HEK293 (cell line): Measurements from ENCODE around the gene AP5S1.
A peak's percentile ranks its signal among the peaks of the same experiment; 100 is the strongest.

ENCODE experiments used
- CTCF ChIA-PET: fragments of 350-600 bp; formaldehyde crosslinking; extraction: SDS; loops from one replicate; lab custom pipeline; 2021; ENCODE audit warnings: antibody characterized with exemption; lab: Yijun Ruan, JAX
- POLR2A ChIA-PET: fragments of 300-600 bp; formaldehyde crosslinking; extraction: SDS; loops from one replicate; lab custom pipeline; 2020; ENCODE audit warnings: antibody characterized with exemption, inconsistent platforms; lab: Yijun Ruan, JAX
- H3K27ac ChIP-seq: fragments of 200-500 bp; sonication (Bioruptor generic); 2 replicates; pipeline ENCODE4 v1.5.1; 2014; ENCODE audit warnings: low read depth, low read length, control low read depth, inconsistent platforms; ENCODE audit errors: extremely low read depth
- H3K36me3 ChIP-seq, 2 experiments: fragments of 200-500 bp in 1 of 2; sonication (Bioruptor generic) in 1 of 2; 1 replicate in 1 of 2; 2 replicates in 1 of 2; pipeline ENCODE4 v1.5.1; 2014 to 2017; ENCODE audit warnings: inconsistent platforms in 2 of 2, low read length in 2 of 2; ENCODE audit not compliant: control insufficient read depth in 2 of 2, insufficient read depth in 1 of 2
- H3K4me1 ChIP-seq: fragments of 200-500 bp; sonication (Bioruptor generic); 2 replicates; pipeline ENCODE4 v1.5.1; 2014; ENCODE audit warnings: mild to moderate bottlenecking, low read length, inconsistent platforms; ENCODE audit not compliant: control insufficient read depth, insufficient read depth
- H3K4me3 ChIP-seq: 2 replicates; pipeline ENCODE4 v1.5.1; 2011; ENCODE audit warnings: low read depth, mild to moderate bottlenecking, control low read depth, low read length, moderate library complexity
- H3K9me3 ChIP-seq: fragments of 200-500 bp; sonication (Bioruptor generic); 2 replicates; pipeline ENCODE4 v1.5.1; 2014; ENCODE audit warnings: low read depth, low read length, inconsistent platforms; ENCODE audit not compliant: control insufficient read depth, insufficient read depth
- FEZF1 ChIP-seq: fragments of 450-650 bp; formaldehyde crosslinking; IDR thresholded peaks from 2 replicates; pipeline ENCODE4 v1.5.1; 2016; ENCODE audit warnings: missing biosample characterization, missing genetic modification characterization
- HOXA7 ChIP-seq: sonication (generic); formaldehyde crosslinking; IDR thresholded peaks from 2 replicates; pipeline ENCODE4 v1.8.1; 2022; ENCODE audit warnings: missing genetic modification reagents, borderline replicate concordance
- KLF16 ChIP-seq: fragments of 450-650 bp; formaldehyde crosslinking; IDR thresholded peaks from 2 replicates; pipeline ENCODE4 v1.5.1; 2017; ENCODE audit warnings: missing biosample characterization, missing genetic modification characterization
- SCRT2 ChIP-seq: fragments of 450-650 bp; formaldehyde crosslinking; IDR thresholded peaks from 2 replicates; pipeline ENCODE4 v1.5.1; 2016; ENCODE audit warnings: missing biosample characterization, missing genetic modification characterization
- SP3 ChIP-seq: fragments of 450-650 bp; formaldehyde crosslinking; IDR thresholded peaks from 2 replicates; pipeline ENCODE4 v1.5.1; 2016; ENCODE audit warnings: missing biosample characterization, missing genetic modification characterization
- ZBTB17 ChIP-seq: fragments of 450-650 bp; formaldehyde crosslinking; IDR thresholded peaks from 2 replicates; pipeline ENCODE4 v1.5.1; 2016; ENCODE audit warnings: missing biosample characterization, missing genetic modification characterization
- ZFP37 ChIP-seq: fragments of 450-650 bp; formaldehyde crosslinking; IDR thresholded peaks from 2 replicates; pipeline ENCODE4 v1.5.1; 2016; ENCODE audit warnings: missing biosample characterization, missing genetic modification characterization
- ZNF133 ChIP-seq: fragments of 450-650 bp; formaldehyde crosslinking; IDR thresholded peaks from 2 replicates; pipeline ENCODE4 v1.5.1; 2016; ENCODE audit warnings: missing biosample characterization, missing genetic modification characterization
- ZNF140 ChIP-seq: fragments of 450-650 bp; formaldehyde crosslinking; IDR thresholded peaks from 2 replicates; pipeline ENCODE4 v1.5.1; 2016; ENCODE audit warnings: missing biosample characterization, missing genetic modification characterization
- ZNF155 ChIP-seq: fragments of 450-650 bp; formaldehyde crosslinking; IDR thresholded peaks from 2 replicates; pipeline ENCODE4 v1.5.1; 2016; ENCODE audit warnings: missing biosample characterization, missing genetic modification characterization
- ZNF157 ChIP-seq: fragments of 450-650 bp; formaldehyde crosslinking; IDR thresholded peaks from 2 replicates; pipeline ENCODE4 v1.5.1; 2016; ENCODE audit warnings: missing biosample characterization, missing genetic modification characterization
- ZNF169 ChIP-seq: fragments of 450-650 bp; formaldehyde crosslinking; IDR thresholded peaks from 2 replicates; pipeline ENCODE4 v1.5.1; 2016; ENCODE audit warnings: missing biosample characterization, missing genetic modification characterization
- ZNF19 ChIP-seq: fragments of 450-650 bp; formaldehyde crosslinking; IDR thresholded peaks from 2 replicates; pipeline ENCODE4; 2016; ENCODE audit warnings: missing biosample characterization, missing genetic modification characterization, low read depth
- ZNF2 ChIP-seq: fragments of 450-650 bp; formaldehyde crosslinking; IDR thresholded peaks from 2 replicates; pipeline ENCODE4 v1.5.1; 2016; ENCODE audit warnings: missing biosample characterization, missing genetic modification characterization
- ZNF221 ChIP-seq: fragments of 450-650 bp; formaldehyde crosslinking; IDR thresholded peaks from 2 replicates; pipeline ENCODE4 v1.5.1; 2017; ENCODE audit warnings: missing biosample characterization, missing genetic modification characterization, borderline replicate concordance
- ZNF302 ChIP-seq: fragments of 450-650 bp; formaldehyde crosslinking; IDR thresholded peaks from 2 replicates; pipeline ENCODE4 v1.5.1; 2016; ENCODE audit warnings: missing biosample characterization, missing genetic modification characterization, low read depth
- ZNF335 ChIP-seq: fragments of 450-650 bp; formaldehyde crosslinking; conservative IDR thresholded peaks from 2 replicates; pipeline ENCODE4 v1.5.1; 2016; ENCODE audit warnings: missing biosample characterization, missing genetic modification characterization
- ZNF341 ChIP-seq: fragments of 450-650 bp; formaldehyde crosslinking; IDR thresholded peaks from 2 replicates; pipeline ENCODE4; 2016; ENCODE audit warnings: low read depth, missing biosample characterization, missing genetic modification characterization
- ZNF366 ChIP-seq: fragments of 450-650 bp; formaldehyde crosslinking; conservative IDR thresholded peaks from 2 replicates; pipeline ENCODE4 v1.5.1; 2016; ENCODE audit warnings: missing biosample characterization, missing genetic modification characterization
- ZNF501 ChIP-seq: fragments of 450-650 bp; formaldehyde crosslinking; IDR thresholded peaks from 2 replicates; pipeline ENCODE4 v1.5.1; 2016; ENCODE audit warnings: missing biosample characterization, missing genetic modification characterization
- ZNF514 ChIP-seq: fragments of 450-650 bp; formaldehyde crosslinking; IDR thresholded peaks from 2 replicates; pipeline ENCODE4 v1.5.1; 2016; ENCODE audit warnings: missing biosample characterization, missing genetic modification characterization
- ZNF548 ChIP-seq: fragments of 450-650 bp; formaldehyde crosslinking; IDR thresholded peaks from 2 replicates; pipeline ENCODE4 v1.5.1; 2016; ENCODE audit warnings: missing biosample characterization, missing genetic modification characterization
- ZNF558 ChIP-seq: fragments of 450-650 bp; formaldehyde crosslinking; IDR thresholded peaks from 2 replicates; pipeline ENCODE4 v1.5.1; 2016; ENCODE audit warnings: missing biosample characterization, missing genetic modification characterization
- ZNF560 ChIP-seq: fragments of 450-650 bp; formaldehyde crosslinking; IDR thresholded peaks from 2 replicates; pipeline ENCODE4 v1.5.1; 2017; ENCODE audit warnings: missing biosample characterization, missing genetic modification characterization, borderline replicate concordance
- ZNF600 ChIP-seq: fragments of 450-650 bp; formaldehyde crosslinking; IDR thresholded peaks from 2 replicates; pipeline ENCODE4 v1.5.1; 2016; ENCODE audit warnings: missing biosample characterization, missing genetic modification characterization
- ZNF621 ChIP-seq: fragments of 450-650 bp; formaldehyde crosslinking; IDR thresholded peaks from 2 replicates; pipeline ENCODE4 v1.5.1; 2017; ENCODE audit warnings: missing biosample characterization, missing genetic modification characterization
- ZNF623 ChIP-seq: fragments of 450-650 bp; formaldehyde crosslinking; IDR thresholded peaks from 2 replicates; pipeline ENCODE4 v1.5.1; 2016; ENCODE audit warnings: missing biosample characterization, missing genetic modification characterization
- ZNF626 ChIP-seq: fragments of 450-650 bp; sonication (Bioruptor Pico); formaldehyde crosslinking; IDR thresholded peaks from 2 replicates; pipeline ENCODE4 v1.5.1; 2018; ENCODE audit warnings: missing biosample characterization, missing genetic modification characterization, inconsistent platforms
- ZNF629 ChIP-seq: fragments of 450-650 bp; formaldehyde crosslinking; IDR thresholded peaks from 2 replicates; pipeline ENCODE4 v1.5.1; 2017; ENCODE audit warnings: missing biosample characterization, missing genetic modification characterization
- ZNF677 ChIP-seq: fragments of 450-650 bp; IDR thresholded peaks from 2 replicates; pipeline ENCODE4 v1.5.0; 2018; ENCODE audit warnings: missing biosample characterization, mild to moderate bottlenecking, missing genetic modification characterization, moderate library complexity
- ZNF792 ChIP-seq: fragments of 450-650 bp; formaldehyde crosslinking; IDR thresholded peaks from 2 replicates; pipeline ENCODE4 v1.5.1; 2016; ENCODE audit warnings: missing biosample characterization, missing genetic modification characterization
- ZNF830 ChIP-seq: fragments of 450-650 bp; IDR thresholded peaks from 2 replicates; pipeline ENCODE4 v1.5.0; 2018; ENCODE audit warnings: missing biosample characterization, missing genetic modification characterization, low read depth, mild to moderate bottlenecking, moderate library complexity
- ZSCAN30 ChIP-seq: fragments of 450-650 bp; IDR thresholded peaks from 2 replicates; pipeline ENCODE4 v1.5.1; 2018; ENCODE audit warnings: missing biosample characterization, mild to moderate bottlenecking, missing genetic modification characterization, moderate library complexity
- TF ChIP-seq, protein P1 (sequence below): fragments of 450-650 bp; formaldehyde crosslinking; IDR thresholded peaks from 2 replicates; pipeline ENCODE4 v1.5.1; 2016; ENCODE audit warnings: missing biosample characterization, missing genetic modification characterization
- TF ChIP-seq, protein P2 (sequence below): sonication (generic); formaldehyde crosslinking; IDR thresholded peaks from 2 replicates; pipeline ENCODE4 v1.8.1; 2022; ENCODE audit warnings: mild to moderate bottlenecking, moderate library complexity, missing genetic modification reagents

AP5S1 gene

DNA sequence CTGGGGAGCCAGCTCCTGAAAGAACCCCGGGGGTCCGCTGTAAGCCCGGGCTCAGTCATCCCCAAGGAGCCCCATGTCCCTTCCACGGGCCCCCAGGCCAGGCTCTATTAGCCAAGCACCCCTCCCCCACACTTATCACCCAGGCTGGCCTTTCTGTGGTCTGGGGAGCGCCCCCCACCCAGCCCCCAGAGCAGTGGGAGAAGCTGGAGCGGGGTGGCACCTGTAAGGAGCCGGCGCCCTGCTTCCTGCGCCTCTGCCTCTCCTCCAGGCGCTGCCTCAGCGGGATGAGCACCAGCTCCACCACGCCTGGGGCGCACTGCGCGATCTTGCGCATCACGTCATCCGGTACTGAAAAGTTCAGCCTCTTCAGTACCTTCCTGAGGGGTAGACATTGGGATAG lies 41.4 kb upstream of the AP5S1 start:
- Histone ChIP-seq H3K36me3 (peaks cover 0 to 4% of the 10 kb centered on the region in 2 experiments; a peak in 2 of 3 replicates), H3K9me3 (no peaks in the 10 kb centered on the region)
- CTCF ChIA-PET, result interaction anchor here (0.6 to 2.9 kb wide), 8 partner anchors 9 to 215 kb away, joined by 3 to 12 read pairs (median 4); partner anchors contain the start of genes ADAM33, ADISSP and AP5S1
- POLR2A ChIA-PET, result interaction anchor here (1.1 to 2.9 kb wide), 3 partner anchors 11 to 17 kb away, joined by 4 to 36 read pairs (median 5); partner anchors contain the start of genes ADISSP and CDC25B
- TF ChIP-seq ZSCAN30 (no peak), ZNF514 (tag by site-specific recombination) (no peak), ZNF133 (tag by site-specific recombination) (no peak), ZNF302 (tag by site-specific recombination) (no peak), ZNF677 (tag by site-specific recombination) (no peak), SCRT2 (no peak), ZNF366 (tag by site-specific recombination) (no peak), FEZF1 (tag by site-specific recombination) (no peak), HOXA7 (CRISPR knock-in tag) (no peak), ZNF792 (tag by site-specific recombination) (no peak)
- TF ChIP-seq, protein P1, sequence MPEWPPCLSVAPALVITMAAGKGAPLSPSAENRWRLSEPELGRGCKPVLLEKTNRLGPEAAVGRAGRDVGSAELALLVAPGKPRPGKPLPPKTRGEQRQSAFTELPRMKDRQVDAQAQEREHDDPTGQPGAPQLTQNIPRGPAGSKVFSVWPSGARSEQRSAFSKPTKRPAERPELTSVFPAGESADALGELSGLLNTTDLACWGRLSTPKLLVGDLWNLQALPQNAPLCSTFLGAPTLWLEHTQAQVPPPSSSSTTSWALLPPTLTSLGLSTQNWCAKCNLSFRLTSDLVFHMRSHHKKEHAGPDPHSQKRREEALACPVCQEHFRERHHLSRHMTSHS (tag by site-specific recombination), result no peak
- TF ChIP-seq, all 188 proteins: peak for 0
- Histone ChIP-seq H3K4me1 (0 out of 2 replicates have a peak, but pooled peaks cover 2% of the 10 kb centered on the region), H3K27ac (no peak overlapping the region), H3K4me3 (no peak overlapping the region)

DNA sequence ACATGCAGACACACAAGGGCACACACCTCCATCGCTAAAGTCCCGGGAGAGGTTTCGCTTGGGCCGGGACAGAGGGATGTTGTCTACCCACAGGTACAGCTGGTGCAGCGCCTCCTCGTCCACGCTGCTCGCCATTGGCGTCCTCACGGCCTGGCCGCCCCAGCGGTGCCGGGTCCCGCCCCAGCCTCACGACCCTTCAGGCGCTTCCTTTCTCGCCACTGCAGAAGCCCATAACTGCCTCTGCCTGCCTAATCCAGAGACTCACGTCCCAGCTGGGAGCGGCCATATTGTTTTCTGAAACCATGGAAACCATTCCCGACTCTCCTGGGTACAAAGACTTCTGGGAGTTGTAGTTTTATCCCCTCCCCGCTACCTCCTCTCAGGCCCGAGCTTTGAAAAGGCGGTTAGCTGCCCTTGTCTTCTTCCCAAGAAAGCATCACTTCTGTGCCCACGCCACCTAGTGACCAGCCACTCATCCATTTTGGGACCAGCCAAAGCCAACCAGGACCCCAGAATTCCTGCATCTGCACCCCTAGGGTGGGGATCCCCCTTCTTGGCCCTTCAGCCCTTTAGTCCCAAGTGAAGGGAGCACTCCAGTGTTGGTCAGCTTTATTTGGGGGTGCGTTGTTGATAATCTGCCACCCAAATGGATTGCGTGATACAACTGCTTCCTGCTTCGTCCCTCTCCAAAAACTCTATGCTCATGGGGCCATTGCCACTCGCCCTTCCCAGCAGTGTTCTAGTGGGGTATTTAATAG lies 39.0 kb upstream of the AP5S1 start, which contains the start of gene SPEF1:
Gene SPEF1 (minus strand): TSS at position 296 of the 758 bp plus-strand sequence. CDS start 161 bp downstream, at position 135.
- peaks cover 13% of the 10 kb centered on the region; the same call in 1 of the 2 replicates for H3K4me1 ChIP-seq
- POLR2A ChIA-PET, result interaction anchor here (0.8 to 3.3 kb wide), 10 partner anchors 14 to 94 kb away, joined by 3 to 33 read pairs (median 4); partner anchors contain the start of genes ADISSP, AP5S1 and CDC25B
- peak; percentile 87 for TF ChIP-seq ZNF335
- peak; percentile 38; the same call in 1 of the 2 replicates for TF ChIP-seq ZNF629 (tag by site-specific recombination)
- no peak; the same call in 1 of the 2 replicates for TF ChIP-seq ZNF341 (tag by site-specific recombination)
- no peak for TF ChIP-seq ZNF830
- TF ChIP-seq, protein P2, sequence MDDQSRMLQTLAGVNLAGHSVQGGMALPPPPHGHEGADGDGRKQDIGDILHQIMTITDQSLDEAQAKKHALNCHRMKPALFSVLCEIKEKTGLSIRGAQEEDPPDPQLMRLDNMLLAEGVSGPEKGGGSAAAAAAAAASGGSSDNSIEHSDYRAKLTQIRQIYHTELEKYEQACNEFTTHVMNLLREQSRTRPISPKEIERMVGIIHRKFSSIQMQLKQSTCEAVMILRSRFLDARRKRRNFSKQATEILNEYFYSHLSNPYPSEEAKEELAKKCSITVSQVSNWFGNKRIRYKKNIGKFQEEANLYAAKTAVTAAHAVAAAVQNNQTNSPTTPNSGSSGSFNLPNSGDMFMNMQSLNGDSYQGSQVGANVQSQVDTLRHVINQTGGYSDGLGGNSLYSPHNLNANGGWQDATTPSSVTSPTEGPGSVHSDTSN (CRISPR knock-in tag), result no peak
- TF ChIP-seq ZNF19 (tag by site-specific recombination), result no peak
- no peak for TF ChIP-seq KLF16
- TF ChIP-seq ZNF548 (tag by site-specific recombination), result no peak
- no peak for TF ChIP-seq ZNF621 (tag by site-specific recombination)
- TF ChIP-seq ZNF600 (tag by site-specific recombination), result peak; percentile 43; the same call in 1 of the 2 replicates
- TF ChIP-seq ZNF157 (tag by site-specific recombination), result no peak
- TF ChIP-seq ZNF221 (tag by site-specific recombination), result no peak
- TF ChIP-seq ZNF140 (tag by site-specific recombination), result no peak
- no peak for TF ChIP-seq ZNF155
- TF ChIP-seq ZNF626 (tag by site-specific recombination), result no peak
- peak; percentile 81; the same call in 1 of the 2 replicates for TF ChIP-seq ZBTB17
- TF ChIP-seq ZNF623 (tag by site-specific recombination), result no peak
- TF ChIP-seq ZNF169 (tag by site-specific recombination), result no peak
- TF ChIP-seq SCRT2, result no peak
- TF ChIP-seq SP3 (tag by site-specific recombination), result peak; percentile 26; the same call in 1 of the 2 replicates
- TF ChIP-seq ZNF501 (tag by site-specific recombination), result peak; percentile 46; the same call in 1 of the 2 replicates
- no peak for TF ChIP-seq ZNF2 (tag by site-specific recombination)
- TF ChIP-seq HOXA7 (CRISPR knock-in tag), result no peak
- TF ChIP-seq ZNF558 (tag by site-specific recombination), result no peak
- peak; percentile 32; the same call in 1 of the 2 replicates for TF ChIP-seq ZFP37
- no peak for TF ChIP-seq ZNF560 (tag by site-specific recombination)
- TF ChIP-seq ZNF302 (tag by site-specific recombination), result no peak

More for the DNA sequence above, 39.0 kb upstream of the AP5S1 start, which contains the start of gene SPEF1:
- no peaks in the 10 kb centered on the region for H3K9me3 ChIP-seq
- peaks cover 0 to 21% of the 10 kb centered on the region in 2 experiments; a peak in 2 of 3 replicates for H3K36me3 ChIP-seq
- H3K27ac ChIP-seq, result no peak within 1 kb of the TSS
- CTCF ChIA-PET, result interaction anchor here (0.6 to 3.1 kb wide), 27 partner anchors 9 to 421 kb away, joined by 3 to 18 read pairs (median 4); partner anchors contain the start of gene ADISSP
- peak within 1 kb of the TSS; percentile 41 for H3K4me3 ChIP-seq
